ENCODE results near the gene STX16. TPM values are rescaled to one million over a fixed set of nuclear protein-coding genes. Genes with fewer than 3 reads are reported as not detected.

STX16 gene
- total RNA-seq, 4 donors from 2014 or later: 9.2 to 34.3 (median 20.4) TPM

GRCh38 chr20:58666702-58667101 is 15.6 kb downstream of the STX16 start:
- ATAC-seq (no peak), DNase-seq (no peak)
- in situ Hi-C loops (cut with MboI; ENCODE audit: low sequenced_read_pairs in 4 of 4): loop anchor here in 1 of 4 donors (25.0 kb wide), 1 partner anchor 1304 kb away; the partner anchor contains the start of gene RAE1
- Histone ChIP-seq H3K36me3 (peaks cover 0 to 39% of the 10 kb centered on the region in 2 donors), H3K9me3 (no peaks in the 10 kb centered on the region), H3K4me3 (no peak overlapping the region), H3K27ac (no peak overlapping the region), H3K4me1 (peaks cover 7 to 15% of the 10 kb centered on the region in 2 donors), H3K27me3 (no peaks in the 10 kb centered on the region)
- TF ChIP-seq POLR2A (IDR thresholded peaks at IDR 0.05): no peak
- no peak for TF ChIP-seq CTCF (IDR thresholded peaks at IDR 0.05 in 4 of 5, conservative IDR thresholded peaks at IDR 0.05 in 1 of 5)
- intact Hi-C loops (cut with DNase I; ENCODE audit: low total_unique reads): no loop called here

- ATAC-seq: no peak
- in situ Hi-C loops (cut with MboI; ENCODE audit: low sequenced_read_pairs in 4 of 4) (loop anchor here in 1 of 4 donors (25.0 kb wide), 1 partner anchor 1306 kb away; the partner anchor contains the start of gene RAE1), intact Hi-C loops (cut with DNase I; ENCODE audit: low total_unique reads) (no loop called here)
- no peak for TF ChIP-seq POLR2A (IDR thresholded peaks at IDR 0.05)
- TF ChIP-seq CTCF (IDR thresholded peaks at IDR 0.05 in 4 of 5, conservative IDR thresholded peaks at IDR 0.05 in 1 of 5): no peak
- Histone ChIP-seq H3K4me3 (no peak overlapping the region), H3K4me1 (peaks cover 0 to 9% of the 10 kb centered on the region in 2 donors), H3K36me3 (peaks cover 0 to 50% of the 10 kb centered on the region in 2 donors), H3K27ac (no peak overlapping the region), H3K27me3 (no peaks in the 10 kb centered on the region), H3K9me3 (no peaks in the 10 kb centered on the region)
- DNase-seq: no peak
Observed at GRCh38 chr20:58667975-58668374, 16.9 kb downstream of the STX16 start.

GRCh38 chr20:58668901-58669286 is 17.8 kb downstream of the STX16 start:
- TF ChIP-seq POLR2A (IDR thresholded peaks at IDR 0.05): no peak
- TF ChIP-seq CTCF (IDR thresholded peaks at IDR 0.05 in 4 of 5, conservative IDR thresholded peaks at IDR 0.05 in 1 of 5): no peak
- in situ Hi-C loops (cut with MboI; ENCODE audit: low sequenced_read_pairs in 4 of 4): loop anchor here in 1 of 4 donors (25.0 kb wide), 1 partner anchor 1307 kb away; the partner anchor contains the start of gene RAE1

GRCh38 chr20:58669287-58670006 is 18.4 kb downstream of the STX16 start:
- no peak overlapping the region for H3K27ac ChIP-seq
- peaks cover 0 to 9% of the 10 kb centered on the region in 2 donors for H3K4me1 ChIP-seq
- DNase-seq: no peak
- no peak for ATAC-seq
- no peaks in the 10 kb centered on the region for H3K9me3 ChIP-seq
- no peak for TF ChIP-seq POLR2A (IDR thresholded peaks at IDR 0.05)
- no peak for TF ChIP-seq CTCF (IDR thresholded peaks at IDR 0.05 in 4 of 5, conservative IDR thresholded peaks at IDR 0.05 in 1 of 5)
- no peak overlapping the region for H3K4me3 ChIP-seq
- peaks cover 0 to 64% of the 10 kb centered on the region in 2 donors for H3K36me3 ChIP-seq
- in situ Hi-C loops (cut with MboI; ENCODE audit: low sequenced_read_pairs in 4 of 4): loop anchor here in 1 of 4 donors (25.0 kb wide), 1 partner anchor 1307 kb away; the partner anchor contains the start of gene RAE1
- H3K27me3 ChIP-seq: no peaks in the 10 kb centered on the region
- intact Hi-C loops (cut with DNase I; ENCODE audit: low total_unique reads): no loop called here

More at GRCh38 chr20:58668901-58669286, 17.8 kb downstream of the STX16 start:
- Histone ChIP-seq H3K27ac (no peak overlapping the region), H3K36me3 (peaks cover 0 to 60% of the 10 kb centered on the region in 2 donors), H3K4me1 (peaks cover 0 to 9% of the 10 kb centered on the region in 2 donors), H3K9me3 (no peaks in the 10 kb centered on the region), H3K4me3 (no peak overlapping the region), H3K27me3 (no peaks in the 10 kb centered on the region)
- no peak for DNase-seq
- no peak for ATAC-seq
- intact Hi-C loops (cut with DNase I; ENCODE audit: low total_unique reads): no loop called here
